Neural crest cell (in vitro differentiated cells): Measurements from ENCODE around the gene TP53BP2. TPM values are rescaled to one million over a fixed set of nuclear protein-coding genes. Genes with fewer than 3 reads are reported as not detected.

Source experiments
- DNase-seq: peaks from one replicate; pipeline ENCODE4 v3.0.0; 2021; ENCODE audit warnings: low read depth, mixed read lengths, low spot score
- H3K27ac Mint-ChIP-seq: one replicate; pipeline ENCODE4 v1.8.0; 2021; ENCODE audit warnings: mild to moderate bottlenecking, mixed read lengths; ENCODE audit not compliant: unreplicated experiment
- H3K27me3 Mint-ChIP-seq: 2 replicates; pipeline ENCODE4 v1.8.0; 2021; ENCODE audit warnings: low read depth, mild to moderate bottlenecking, mixed read lengths
- H3K36me3 Mint-ChIP-seq: 2 replicates; pipeline ENCODE4 v1.8.0; 2021; ENCODE audit warnings: low read depth, mild to moderate bottlenecking, mixed read lengths
- H3K4me1 Mint-ChIP-seq: 2 replicates; pipeline ENCODE4 v1.8.0; 2021; ENCODE audit warnings: mixed read lengths
- H3K4me3 Mint-ChIP-seq: one replicate; pipeline ENCODE4 v1.8.0; 2021; ENCODE audit warnings: mild to moderate bottlenecking, mixed read lengths
- H3K9me3 Mint-ChIP-seq: 2 replicates; pipeline ENCODE4 v1.8.0; 2021; ENCODE audit warnings: mixed read lengths
- total RNA-seq: library from RNA; stranded (reverse); gene quantifications from 2 replicates; pipeline ENCODE4 v1.2.1, GENCODE V29; 2021
- TF ChIP-seq, protein P1 (sequence below): fragments of 200-600 bp; sonication (generic); conservative IDR thresholded peaks from 2 replicates; pipeline ENCODE4 v1.5.0; 2021; ENCODE audit warnings: antibody characterized with exemption, mild to moderate bottlenecking

Gene TP53BP2
- total RNA-seq, 1 donor from 2014 or later: 61.5 TPM

DNA sequence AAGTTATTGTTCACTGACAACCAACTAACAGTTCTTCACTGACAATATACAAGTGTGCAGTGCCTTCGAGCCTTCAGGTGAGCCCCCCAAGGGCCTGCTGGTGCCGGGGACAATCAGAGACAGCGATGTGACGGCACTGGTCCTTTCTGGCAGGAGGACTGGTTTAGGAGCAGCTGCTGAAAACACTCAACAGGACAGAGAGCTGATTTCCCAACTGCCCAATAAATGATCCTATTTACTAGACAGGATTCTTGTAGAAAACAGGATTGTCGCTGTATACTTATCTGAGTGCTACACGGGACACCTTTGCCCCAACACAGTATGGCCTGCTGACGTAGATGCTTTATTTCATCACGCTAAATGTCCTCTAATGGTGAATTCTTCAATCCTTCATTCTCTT is 65.4 kb downstream of the TP53BP2 start:
- TF ChIP-seq, protein P1, sequence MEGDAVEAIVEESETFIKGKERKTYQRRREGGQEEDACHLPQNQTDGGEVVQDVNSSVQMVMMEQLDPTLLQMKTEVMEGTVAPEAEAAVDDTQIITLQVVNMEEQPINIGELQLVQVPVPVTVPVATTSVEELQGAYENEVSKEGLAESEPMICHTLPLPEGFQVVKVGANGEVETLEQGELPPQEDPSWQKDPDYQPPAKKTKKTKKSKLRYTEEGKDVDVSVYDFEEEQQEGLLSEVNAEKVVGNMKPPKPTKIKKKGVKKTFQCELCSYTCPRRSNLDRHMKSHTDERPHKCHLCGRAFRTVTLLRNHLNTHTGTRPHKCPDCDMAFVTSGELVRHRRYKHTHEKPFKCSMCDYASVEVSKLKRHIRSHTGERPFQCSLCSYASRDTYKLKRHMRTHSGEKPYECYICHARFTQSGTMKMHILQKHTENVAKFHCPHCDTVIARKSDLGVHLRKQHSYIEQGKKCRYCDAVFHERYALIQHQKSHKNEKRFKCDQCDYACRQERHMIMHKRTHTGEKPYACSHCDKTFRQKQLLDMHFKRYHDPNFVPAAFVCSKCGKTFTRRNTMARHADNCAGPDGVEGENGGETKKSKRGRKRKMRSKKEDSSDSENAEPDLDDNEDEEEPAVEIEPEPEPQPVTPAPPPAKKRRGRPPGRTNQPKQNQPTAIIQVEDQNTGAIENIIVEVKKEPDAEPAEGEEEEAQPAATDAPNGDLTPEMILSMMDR: no peak
- Mint-ChIP-seq H3K9me3 (no peaks in the 10 kb centered on the region), H3K36me3 (peaks cover 20% of the 10 kb centered on the region), H3K4me3 (no peak overlapping the region), H3K27me3 (no peaks in the 10 kb centered on the region), H3K4me1 (peaks cover 13% of the 10 kb centered on the region), H3K27ac (peak overlapping the region; percentile 46)
- no peak for DNase-seq

DNA sequence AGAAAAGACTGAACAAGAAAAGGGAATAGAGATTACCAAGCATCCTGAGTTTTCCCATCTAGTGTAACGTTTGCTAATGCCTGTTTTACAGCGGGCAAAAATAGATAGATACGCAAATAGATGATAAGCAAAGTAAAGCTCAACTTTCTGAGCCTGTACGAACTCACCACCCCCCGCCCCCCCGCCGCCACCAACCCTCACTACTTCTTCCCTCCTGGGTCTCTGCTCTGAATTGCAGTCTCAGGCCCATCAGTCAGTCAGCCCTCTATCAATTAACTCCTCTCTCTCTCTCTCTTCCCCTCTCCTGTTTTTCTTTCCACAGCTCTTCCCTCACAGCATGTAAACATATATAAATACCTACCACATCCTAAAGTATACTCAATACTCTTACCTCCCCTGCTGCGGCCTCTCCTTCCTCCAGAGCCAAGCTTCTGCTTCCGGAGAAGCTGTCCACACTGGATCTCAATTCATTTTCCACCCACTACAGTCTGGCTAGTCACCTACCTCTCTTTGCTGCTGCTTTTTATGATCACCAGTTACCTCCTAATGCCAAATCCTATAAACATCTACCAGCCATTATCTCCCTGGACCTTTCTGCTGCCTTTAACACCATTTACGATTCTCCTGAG is 68.8 kb downstream of the TP53BP2 start:
- peaks cover 32% of the 10 kb centered on the region for H3K36me3 Mint-ChIP-seq
- no peak for DNase-seq
- no peak overlapping the region for H3K27ac Mint-ChIP-seq
- H3K4me1 Mint-ChIP-seq: peaks cover 23% of the 10 kb centered on the region
- H3K27me3 Mint-ChIP-seq: no peaks in the 10 kb centered on the region
- H3K9me3 Mint-ChIP-seq: no peaks in the 10 kb centered on the region
- TF ChIP-seq, protein P1: no peak
- H3K4me3 Mint-ChIP-seq: no peak overlapping the region

DNA sequence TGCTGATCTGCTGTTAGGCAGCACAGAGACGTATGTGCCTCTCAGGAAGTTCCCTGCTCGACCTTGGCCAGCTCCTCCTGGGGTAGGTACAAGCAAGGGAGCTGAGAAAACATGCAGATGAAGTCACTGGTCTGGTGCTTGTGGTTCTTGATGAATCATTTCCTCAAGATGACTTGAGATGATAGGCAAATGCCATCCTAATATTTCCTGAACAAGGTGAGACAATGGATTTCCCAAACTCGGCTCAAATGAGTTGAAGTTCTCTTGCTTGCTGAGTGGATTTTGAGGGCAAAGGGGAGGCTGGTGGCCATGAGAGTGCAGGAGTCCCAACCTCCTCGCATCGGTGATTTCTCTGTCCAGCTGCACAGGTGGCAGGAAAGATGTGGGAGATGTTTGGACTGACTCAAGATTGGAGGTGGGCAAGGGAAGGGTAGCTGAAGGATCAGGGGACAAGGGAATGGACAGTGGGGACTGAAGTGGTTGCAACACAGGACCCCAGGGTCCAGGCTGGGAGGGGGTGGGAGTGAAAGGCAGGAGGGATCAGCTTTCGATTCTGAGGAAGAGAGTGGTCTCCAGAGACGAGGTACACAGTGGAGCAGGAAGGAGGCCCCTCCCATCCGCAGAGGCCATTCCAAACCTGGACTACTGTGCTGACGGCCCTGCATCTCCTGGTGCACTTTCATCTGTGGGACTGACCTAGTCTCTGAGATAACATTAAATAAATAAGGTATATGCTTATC is 69.5 kb downstream of the TP53BP2 start:
- Mint-ChIP-seq H3K4me1 (peaks cover 25% of the 10 kb centered on the region), H3K27ac (peak overlapping the region; percentile 31), H3K9me3 (no peaks in the 10 kb centered on the region), H3K27me3 (no peaks in the 10 kb centered on the region), H3K4me3 (no peak overlapping the region), H3K36me3 (peaks cover 35% of the 10 kb centered on the region)
- TF ChIP-seq, protein P1: no peak
- DNase-seq: no peak

DNA sequence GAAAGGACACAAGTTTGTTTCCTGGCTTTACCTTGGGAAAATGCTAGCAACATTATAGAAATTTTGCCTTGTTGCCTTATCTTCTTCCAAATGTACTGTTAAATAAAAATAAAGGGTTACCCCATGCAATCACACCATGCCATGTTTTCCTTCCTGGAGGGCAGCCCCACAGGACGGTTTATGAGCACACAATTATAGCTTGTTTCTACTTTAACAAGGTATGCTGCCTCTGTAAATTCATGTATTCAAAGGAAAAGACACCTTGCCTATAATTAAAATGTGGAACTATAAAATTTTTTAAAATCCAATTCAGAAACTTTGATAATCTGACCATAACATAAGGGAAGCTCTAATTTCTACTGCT is 70.1 kb downstream of the TP53BP2 start:
- H3K4me1 Mint-ChIP-seq: peaks cover 24% of the 10 kb centered on the region
- no peak for DNase-seq
- no peaks in the 10 kb centered on the region for H3K9me3 Mint-ChIP-seq
- H3K4me3 Mint-ChIP-seq: no peak overlapping the region
- TF ChIP-seq, protein P1: no peak
- H3K27me3 Mint-ChIP-seq: no peaks in the 10 kb centered on the region
- peaks cover 35% of the 10 kb centered on the region for H3K36me3 Mint-ChIP-seq
- no peak overlapping the region for H3K27ac Mint-ChIP-seq

DNA sequence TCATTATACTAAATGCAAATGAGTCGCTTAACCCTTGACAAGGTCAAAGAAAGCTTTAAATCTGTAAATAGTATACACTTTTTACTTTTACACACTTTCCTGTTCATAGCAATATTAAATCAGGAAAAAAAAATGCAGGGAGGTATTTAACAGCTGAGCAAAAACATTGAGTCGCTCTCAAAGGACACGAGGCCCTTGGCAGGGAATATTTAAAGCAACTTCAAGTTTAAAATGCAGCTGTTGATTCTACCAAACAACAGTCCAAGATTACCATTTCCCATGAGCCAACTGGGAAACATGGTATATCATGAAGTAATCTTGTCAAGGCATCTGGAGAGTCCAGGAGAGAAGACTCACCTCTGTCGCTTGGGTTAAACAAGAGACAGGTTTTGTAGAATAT is 70.7 kb downstream of the TP53BP2 start:
- H3K9me3 Mint-ChIP-seq: no peaks in the 10 kb centered on the region
- no peaks in the 10 kb centered on the region for H3K27me3 Mint-ChIP-seq
- TF ChIP-seq, protein P1: no peak
- H3K27ac Mint-ChIP-seq: no peak overlapping the region
- peaks cover 32% of the 10 kb centered on the region for H3K36me3 Mint-ChIP-seq
- DNase-seq: no peak
- peaks cover 22% of the 10 kb centered on the region for H3K4me1 Mint-ChIP-seq
- no peak overlapping the region for H3K4me3 Mint-ChIP-seq
